ENCODE measurements around the gene RNF17.

RNF17 gene

DNA sequence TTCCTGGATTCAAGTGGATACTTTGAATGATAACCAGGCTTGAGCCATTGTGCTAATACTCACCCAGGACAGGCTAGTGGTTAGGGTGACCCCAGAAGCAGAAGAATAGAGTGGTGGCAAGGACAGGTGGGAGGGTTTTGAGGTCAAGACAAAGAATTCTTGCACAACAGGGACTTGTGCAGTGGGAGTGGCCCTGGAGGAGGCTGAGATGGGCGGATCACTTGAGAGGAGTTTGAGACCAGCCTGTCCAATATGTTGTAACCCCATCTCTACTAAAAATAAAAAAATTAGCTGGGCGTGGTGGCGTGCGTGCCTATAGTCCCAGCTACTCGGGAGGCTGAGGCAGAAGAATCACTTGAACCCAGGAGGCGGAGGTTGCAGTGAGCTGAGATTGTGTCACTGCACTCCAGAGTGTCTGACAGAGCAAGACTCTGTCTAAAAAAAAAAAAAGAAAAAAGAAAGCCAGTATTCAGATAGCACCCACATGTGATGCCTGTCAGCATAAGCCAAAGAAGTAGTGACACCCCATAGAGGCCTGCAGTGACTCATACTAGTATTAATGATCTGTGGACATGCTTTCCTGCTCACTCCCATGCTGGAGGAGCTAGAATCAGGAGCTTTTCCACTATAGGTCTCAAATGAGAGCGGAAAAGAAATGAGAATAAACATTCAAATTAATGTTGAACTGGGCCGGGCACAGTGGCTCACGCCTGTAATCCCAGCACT is 78.7 kb downstream of the RNF17 start:
- TF ChIP-seq, protein P1, sequence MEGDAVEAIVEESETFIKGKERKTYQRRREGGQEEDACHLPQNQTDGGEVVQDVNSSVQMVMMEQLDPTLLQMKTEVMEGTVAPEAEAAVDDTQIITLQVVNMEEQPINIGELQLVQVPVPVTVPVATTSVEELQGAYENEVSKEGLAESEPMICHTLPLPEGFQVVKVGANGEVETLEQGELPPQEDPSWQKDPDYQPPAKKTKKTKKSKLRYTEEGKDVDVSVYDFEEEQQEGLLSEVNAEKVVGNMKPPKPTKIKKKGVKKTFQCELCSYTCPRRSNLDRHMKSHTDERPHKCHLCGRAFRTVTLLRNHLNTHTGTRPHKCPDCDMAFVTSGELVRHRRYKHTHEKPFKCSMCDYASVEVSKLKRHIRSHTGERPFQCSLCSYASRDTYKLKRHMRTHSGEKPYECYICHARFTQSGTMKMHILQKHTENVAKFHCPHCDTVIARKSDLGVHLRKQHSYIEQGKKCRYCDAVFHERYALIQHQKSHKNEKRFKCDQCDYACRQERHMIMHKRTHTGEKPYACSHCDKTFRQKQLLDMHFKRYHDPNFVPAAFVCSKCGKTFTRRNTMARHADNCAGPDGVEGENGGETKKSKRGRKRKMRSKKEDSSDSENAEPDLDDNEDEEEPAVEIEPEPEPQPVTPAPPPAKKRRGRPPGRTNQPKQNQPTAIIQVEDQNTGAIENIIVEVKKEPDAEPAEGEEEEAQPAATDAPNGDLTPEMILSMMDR (IDR thresholded peaks at IDR 0.05; ENCODE audit: insufficient read depth, low read length, missing control alignments), result no peak
- POLR2A ChIA-PET, result no interaction called here
- H3K4me3 ChIP-seq (ENCODE audit: low read depth, low read length), result no peak overlapping the region
- CTCF ChIA-PET, result no interaction called here
- no peak for DNase-seq (ENCODE audit: low read depth, low spot score)

DNA sequence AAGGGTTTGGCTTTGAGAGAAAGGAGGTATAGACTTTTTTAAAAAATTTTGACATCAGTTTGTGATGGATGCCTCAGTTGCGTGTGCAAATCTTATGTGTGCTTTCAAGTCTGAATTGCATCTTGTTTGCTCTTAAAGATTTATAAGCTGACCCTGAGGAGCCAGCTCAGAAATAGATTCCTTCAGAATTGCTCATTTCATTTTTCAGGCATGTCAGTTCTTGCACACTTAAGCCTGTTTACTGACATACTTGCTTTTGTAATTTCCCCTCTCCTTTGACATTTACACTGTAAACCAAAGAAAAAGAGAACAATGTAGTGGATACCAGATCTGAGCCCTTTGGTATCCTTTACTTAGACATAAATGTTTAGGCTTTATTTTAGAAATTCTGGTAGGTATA is 87.6 kb downstream of the RNF17 start:
- TF ChIP-seq, protein P1 (IDR thresholded peaks at IDR 0.05; ENCODE audit: insufficient read depth, low read length, missing control alignments), result no peak
- ChIA-PET CTCF (no interaction called here), POLR2A (no interaction called here)
- no peak overlapping the region for H3K4me3 ChIP-seq (ENCODE audit: low read depth, low read length)
- no peak for DNase-seq (ENCODE audit: low read depth, low spot score)

DNA sequence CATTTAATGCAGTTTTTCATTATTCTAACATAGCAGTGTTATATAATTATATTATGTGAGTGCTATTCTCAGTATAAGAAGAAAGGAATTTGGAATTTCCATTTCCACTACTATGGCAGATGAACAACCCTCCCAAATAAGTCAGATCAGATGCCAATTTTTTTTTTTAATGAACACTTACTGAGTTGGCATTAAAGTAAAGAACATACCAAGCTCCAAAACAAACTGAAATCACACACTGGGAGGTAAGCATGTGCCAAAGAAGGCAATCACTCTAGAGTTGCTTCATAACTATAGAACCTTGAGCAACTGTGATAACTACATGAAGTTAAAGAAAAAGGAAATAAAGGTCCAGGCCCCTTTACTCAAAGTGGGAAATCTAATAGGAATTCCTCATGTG is 90.3 kb downstream of the RNF17 start:
- no peak overlapping the region for H3K4me3 ChIP-seq (ENCODE audit: low read depth, low read length)
- TF ChIP-seq, protein P1 (IDR thresholded peaks at IDR 0.05; ENCODE audit: insufficient read depth, low read length, missing control alignments), result no peak
- ChIA-PET POLR2A (no interaction called here), CTCF (no interaction called here)
- no peak for DNase-seq (ENCODE audit: low read depth, low spot score)

DNA sequence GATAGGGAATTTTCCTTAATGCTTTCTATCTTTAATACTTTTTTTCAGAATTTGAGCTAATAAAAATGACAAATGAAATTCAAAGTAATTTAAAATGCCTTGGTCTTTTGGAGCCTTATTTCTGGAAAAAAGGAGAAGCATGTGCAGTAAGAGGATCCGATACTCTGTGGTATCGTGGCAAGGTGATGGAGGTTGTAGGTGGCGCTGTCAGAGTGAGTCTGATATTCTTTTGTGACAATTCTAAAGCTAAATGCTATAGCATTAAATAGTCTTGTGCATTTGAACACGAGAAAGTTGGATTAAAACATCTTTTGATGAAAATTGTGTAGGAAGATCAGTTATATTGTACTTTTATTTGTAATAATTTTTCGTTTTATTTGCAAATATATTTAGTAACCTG is 95.0 kb downstream of the RNF17 start:
- POLR2A ChIA-PET, result interaction anchor here (0.5 kb wide), 1 partner anchor 516 kb away, joined by 3 read pairs; no protein-coding TSS in a partner anchor
- CTCF ChIA-PET, result no interaction called here
- no peak overlapping the region for H3K4me3 ChIP-seq (ENCODE audit: low read depth, low read length)
- no peak for DNase-seq (ENCODE audit: low read depth, low spot score)
- TF ChIP-seq, protein P1 (IDR thresholded peaks at IDR 0.05; ENCODE audit: insufficient read depth, low read length, missing control alignments), result no peak

DNA sequence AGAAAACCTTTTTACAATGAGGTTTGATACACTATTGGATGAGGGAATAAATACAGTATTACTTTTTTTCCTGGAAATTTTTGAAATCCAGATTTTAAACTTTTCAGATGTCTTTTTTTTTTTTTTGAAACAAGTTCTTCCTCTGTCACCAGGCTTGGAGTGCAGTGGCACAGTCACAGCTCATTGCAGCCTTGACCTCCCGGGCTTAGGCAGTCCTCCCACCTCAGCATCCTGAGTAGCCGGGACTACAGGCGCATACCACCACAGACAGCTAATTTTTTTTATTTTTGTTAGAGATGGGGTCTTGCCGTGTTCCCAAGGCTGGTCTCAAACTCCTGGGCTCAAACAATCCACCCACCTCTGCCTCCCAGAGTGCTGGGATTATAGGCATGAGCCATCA is 96.8 kb downstream of the RNF17 start:
- DNase-seq (ENCODE audit: low read depth, low spot score), result no peak
- TF ChIP-seq, protein P1 (IDR thresholded peaks at IDR 0.05; ENCODE audit: insufficient read depth, low read length, missing control alignments), result no peak
- ChIA-PET CTCF (no interaction called here), POLR2A (no interaction called here)
- H3K4me3 ChIP-seq (ENCODE audit: low read depth, low read length), result no peak overlapping the region

DNA sequence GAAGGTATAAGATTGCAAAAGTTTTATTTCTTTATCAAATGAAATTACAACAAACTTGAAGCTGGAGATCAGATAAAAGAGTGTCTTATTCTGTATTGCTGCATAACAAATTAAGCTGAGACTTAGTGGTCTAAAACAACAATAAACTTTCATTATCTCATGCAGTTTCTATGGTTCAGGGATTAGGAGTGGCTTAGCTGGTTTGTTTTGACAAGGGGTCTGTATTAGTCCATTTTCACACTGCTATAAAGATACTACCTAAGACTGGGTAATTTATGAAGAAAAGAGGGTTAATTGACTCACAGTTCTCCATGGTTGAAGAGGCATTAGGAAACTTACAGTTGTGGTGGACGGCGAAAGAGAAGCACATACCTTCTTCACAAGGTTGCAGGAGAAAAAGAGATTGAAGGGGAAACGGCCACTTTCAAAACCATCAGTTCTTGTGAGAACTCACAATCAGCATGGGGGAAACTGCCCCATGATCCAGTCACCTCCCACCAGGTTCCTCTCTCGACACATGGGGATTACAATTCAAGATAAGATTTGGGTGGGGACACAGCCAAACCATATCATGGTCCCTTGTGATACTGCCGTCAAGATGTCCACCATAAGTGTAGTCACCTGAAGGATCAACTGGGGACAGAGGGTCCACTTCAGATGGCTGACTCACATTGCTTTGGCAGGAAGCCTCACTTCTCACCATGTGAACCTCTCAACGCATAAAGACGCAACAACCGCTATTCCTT is 97.8 kb downstream of the RNF17 start:
- POLR2A ChIA-PET, result no interaction called here
- no peak overlapping the region for H3K4me3 ChIP-seq (ENCODE audit: low read depth, low read length)
- CTCF ChIA-PET, result no interaction called here
- no peak for DNase-seq (ENCODE audit: low read depth, low spot score)
- TF ChIP-seq, protein P1 (IDR thresholded peaks at IDR 0.05; ENCODE audit: insufficient read depth, low read length, missing control alignments), result no peak
